CD4-positive, alpha-beta T cell treated with Interleukin-15 for 4 hours (primary cell): ENCODE data around the gene ABCB9.

ENCODE experiments used
- DNase-seq: peaks from one replicate; pipeline ENCODE4 v3.0.0-alpha.2; 2020; ENCODE audit warnings: low spot score

Gene ABCB9

GRCh38 chr12:122994781-122995502 lies 28.7 kb upstream of the ABCB9 start:
- DNase-seq = no peak

GRCh38 chr12:122994140-122994675 lies 27.9 kb upstream of the ABCB9 start:
- DNase-seq = no peak

GRCh38 chr12:122992386-122992785 lies 26.1 kb upstream of the ABCB9 start:
- DNase-seq = no peak

- DNase-seq = no peak
Measured at GRCh38 chr12:122991623-122992275, 25.5 kb upstream of the ABCB9 start.

- DNase-seq = no peak
Measured at GRCh38 chr12:122990961-122991622, 24.8 kb upstream of the ABCB9 start.

- DNase-seq = no peak
Measured at GRCh38 chr12:122990561-122990960, 24.3 kb upstream of the ABCB9 start.

GRCh38 chr12:122989874-122990419 lies 23.7 kb upstream of the ABCB9 start:
- no peak for DNase-seq

GRCh38 chr12:122989225-122989839 lies 23.1 kb upstream of the ABCB9 start:
- DNase-seq = no peak

GRCh38 chr12:122988612-122989212 lies 22.4 kb upstream of the ABCB9 start:
- no peak for DNase-seq

- DNase-seq = no peak
Measured at GRCh38 chr12:122988036-122988435, 21.8 kb upstream of the ABCB9 start.

GRCh38 chr12:122987086-122987951 lies 21.1 kb upstream of the ABCB9 start:
- DNase-seq = no peak

GRCh38 chr12:122986258-122986871 lies 20.1 kb upstream of the ABCB9 start:
- no peak for DNase-seq

GRCh38 chr12:122985338-122986257 lies 19.3 kb upstream of the ABCB9 start:
- no peak for DNase-seq

- DNase-seq = no peak
Measured at GRCh38 chr12:122984612-122985337, 18.5 kb upstream of the ABCB9 start.

GRCh38 chr12:122983789-122984515 lies 17.7 kb upstream of the ABCB9 start:
- no peak for DNase-seq

GRCh38 chr12:122982963-122983788 lies 16.9 kb upstream of the ABCB9 start:
- no peak for DNase-seq

GRCh38 chr12:122982477-122982815 lies 16.2 kb upstream of the ABCB9 start:
- DNase-seq = no peak
